Measurements from ENCODE around the gene ASB15. TPM values are rescaled to one million over a fixed set of nuclear protein-coding genes. Genes with fewer than 3 reads are reported as not detected.
"Not testable (repeated sequence)": the region's sequence is repeated elsewhere in the genome, so short reads cannot be mapped to it uniquely, and the experiment has no call there.

ASB15 gene
- total RNA-seq, 4 donors from 2014 or later, result not detected

DNA sequence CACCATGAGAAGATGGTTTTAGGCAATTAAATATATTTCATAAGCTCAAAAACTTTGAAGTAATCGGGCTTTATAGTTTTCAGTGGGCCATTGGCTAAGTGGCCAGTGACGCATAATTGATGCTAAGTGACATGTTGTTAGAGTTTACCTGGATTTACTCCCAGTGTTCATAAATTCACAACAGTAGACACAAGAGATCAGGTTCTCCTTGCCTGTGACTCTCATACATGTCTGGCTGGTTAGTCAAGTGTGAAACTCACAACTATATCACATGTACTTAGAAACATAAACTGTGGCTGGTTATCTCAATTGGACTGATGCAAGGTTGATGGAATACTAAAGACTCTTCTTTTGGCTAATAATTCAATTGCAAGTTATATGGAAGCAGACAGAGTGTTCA is 26.2 kb downstream of the ASB15 start:
- H3K9me3 ChIP-seq, result no peaks in the 10 kb centered on the region
- no peak overlapping the region for H3K4me3 ChIP-seq
- no peaks in the 10 kb centered on the region for H3K27me3 ChIP-seq
- H3K36me3 ChIP-seq, result no peaks in the 10 kb centered on the region
- no peaks in the 10 kb centered on the region for H3K4me1 ChIP-seq
- H3K27ac ChIP-seq, result no peak overlapping the region
- TF ChIP-seq EP300 (IDR thresholded peaks at IDR 0.05) (no peak), POLR2A (IDR thresholded peaks at IDR 0.05) (no peak)
- TF ChIP-seq, protein P1, sequence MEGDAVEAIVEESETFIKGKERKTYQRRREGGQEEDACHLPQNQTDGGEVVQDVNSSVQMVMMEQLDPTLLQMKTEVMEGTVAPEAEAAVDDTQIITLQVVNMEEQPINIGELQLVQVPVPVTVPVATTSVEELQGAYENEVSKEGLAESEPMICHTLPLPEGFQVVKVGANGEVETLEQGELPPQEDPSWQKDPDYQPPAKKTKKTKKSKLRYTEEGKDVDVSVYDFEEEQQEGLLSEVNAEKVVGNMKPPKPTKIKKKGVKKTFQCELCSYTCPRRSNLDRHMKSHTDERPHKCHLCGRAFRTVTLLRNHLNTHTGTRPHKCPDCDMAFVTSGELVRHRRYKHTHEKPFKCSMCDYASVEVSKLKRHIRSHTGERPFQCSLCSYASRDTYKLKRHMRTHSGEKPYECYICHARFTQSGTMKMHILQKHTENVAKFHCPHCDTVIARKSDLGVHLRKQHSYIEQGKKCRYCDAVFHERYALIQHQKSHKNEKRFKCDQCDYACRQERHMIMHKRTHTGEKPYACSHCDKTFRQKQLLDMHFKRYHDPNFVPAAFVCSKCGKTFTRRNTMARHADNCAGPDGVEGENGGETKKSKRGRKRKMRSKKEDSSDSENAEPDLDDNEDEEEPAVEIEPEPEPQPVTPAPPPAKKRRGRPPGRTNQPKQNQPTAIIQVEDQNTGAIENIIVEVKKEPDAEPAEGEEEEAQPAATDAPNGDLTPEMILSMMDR (IDR thresholded peaks at IDR 0.05), result no peak
- WGBS, 2 donors, result 93 to 100% methylated on average over 2 of the region's 2 CpGs
- DNase-seq (ENCODE audit: low spot score in 2 of 2), result no peak

DNA sequence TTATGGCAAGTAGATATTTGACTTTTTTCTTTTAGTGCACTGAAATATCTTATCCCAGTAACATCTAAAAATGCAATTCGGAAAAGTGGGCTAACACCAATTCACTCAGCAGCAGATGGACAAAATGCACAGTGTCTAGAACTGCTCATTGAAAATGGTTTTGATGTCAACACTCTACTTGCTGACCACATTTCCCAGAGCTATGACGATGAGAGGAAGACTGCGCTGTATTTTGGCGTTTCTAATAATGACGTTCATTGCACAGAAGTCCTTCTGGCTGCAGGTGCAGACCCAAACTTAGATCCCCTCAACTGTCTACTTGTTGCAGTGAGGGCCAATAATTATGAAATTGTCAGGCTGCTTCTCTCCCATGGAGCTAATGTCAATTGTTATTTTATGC is 27.2 kb downstream of the ASB15 start:
- H3K4me1 ChIP-seq, result no peaks in the 10 kb centered on the region
- TF ChIP-seq POLR2A (IDR thresholded peaks at IDR 0.05) (no peak), EP300 (IDR thresholded peaks at IDR 0.05) (no peak)
- TF ChIP-seq, protein P1 (IDR thresholded peaks at IDR 0.05), result no peak
- no peak overlapping the region for H3K4me3 ChIP-seq
- H3K9me3 ChIP-seq, result no peaks in the 10 kb centered on the region
- H3K27me3 ChIP-seq, result no peaks in the 10 kb centered on the region
- no peak overlapping the region for H3K27ac ChIP-seq
- WGBS, 2 donors, result 92 to 94% methylated on average over 5 of the region's 5 CpGs
- no peaks in the 10 kb centered on the region for H3K36me3 ChIP-seq
- DNase-seq (ENCODE audit: low spot score in 2 of 2), result no peak

DNA sequence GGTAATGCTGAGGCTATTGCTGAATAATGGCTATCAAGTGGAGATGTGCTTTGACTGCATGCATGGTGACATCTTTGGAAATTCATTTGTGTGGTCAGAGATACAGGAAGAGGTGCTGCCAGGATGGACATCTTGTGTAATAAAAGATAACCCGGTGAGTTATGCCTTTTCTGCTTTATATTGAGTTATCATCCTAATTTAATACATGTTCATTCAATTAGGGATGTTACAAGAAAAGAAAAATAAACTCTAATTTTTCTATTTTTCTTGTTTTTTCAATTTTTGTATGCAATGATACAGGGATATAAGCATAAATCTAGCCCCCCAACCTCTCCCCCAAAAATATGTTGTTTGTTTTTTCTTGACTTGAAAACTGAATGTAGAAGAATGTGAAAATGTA is 27.7 kb downstream of the ASB15 start:
- TF ChIP-seq EP300 (IDR thresholded peaks at IDR 0.05) (no peak), POLR2A (IDR thresholded peaks at IDR 0.05) (no peak)
- TF ChIP-seq, protein P1 (IDR thresholded peaks at IDR 0.05), result no peak
- Histone ChIP-seq H3K9me3 (no peaks in the 10 kb centered on the region), H3K4me1 (no peaks in the 10 kb centered on the region), H3K36me3 (no peaks in the 10 kb centered on the region), H3K27me3 (no peaks in the 10 kb centered on the region), H3K4me3 (no peak overlapping the region), H3K27ac (no peak overlapping the region)
- WGBS, 2 donors, result 85 to 88% methylated on average over 1 of the region's 1 CpG
- DNase-seq (ENCODE audit: low spot score in 2 of 2), result no peak

DNA sequence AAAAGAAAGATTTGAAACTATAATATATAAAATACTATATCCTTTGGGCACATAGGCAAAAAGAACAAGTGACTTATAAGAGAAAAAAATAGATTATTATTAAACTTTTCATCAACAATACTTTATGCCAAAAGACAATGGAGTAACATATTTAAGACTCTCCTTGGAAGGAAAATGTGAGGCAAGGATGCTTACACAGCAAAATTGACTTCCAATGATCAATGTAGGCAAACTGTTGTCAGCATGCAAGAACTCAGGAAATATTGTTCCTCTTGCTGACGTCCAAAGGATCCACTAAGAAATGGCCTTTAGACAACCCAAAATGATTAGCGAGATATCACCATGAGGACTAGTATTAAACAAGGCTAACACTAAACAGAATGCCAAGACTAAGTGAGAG is 31.2 kb downstream of the ASB15 start:
- no peaks in the 10 kb centered on the region for H3K9me3 ChIP-seq
- 65 to 82% methylated on average over 2 of the region's 2 CpGs for WGBS, 2 donors
- TF ChIP-seq POLR2A (IDR thresholded peaks at IDR 0.05) (no peak), EP300 (IDR thresholded peaks at IDR 0.05) (no peak)
- TF ChIP-seq, protein P1 (IDR thresholded peaks at IDR 0.05), result no peak

DNA sequence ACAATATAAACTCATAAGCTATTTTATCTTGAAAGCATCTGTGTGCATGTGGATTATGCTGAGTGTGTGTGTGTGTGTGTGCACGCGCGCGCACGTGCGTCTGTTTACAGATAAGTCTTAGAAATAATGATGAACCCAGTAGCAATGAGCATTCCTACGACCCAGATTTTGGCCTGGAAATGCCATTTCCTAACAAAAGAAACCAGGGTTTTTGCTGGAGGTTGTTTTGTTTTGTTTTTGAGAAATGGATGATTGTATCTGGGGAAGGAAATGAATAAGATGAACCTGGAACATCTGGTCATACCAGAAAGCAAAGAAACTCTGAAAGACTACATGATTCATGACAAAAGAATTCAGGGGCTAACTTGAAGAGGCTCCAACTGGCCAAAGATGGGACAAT is 31.9 kb downstream of the ASB15 start:
- Histone ChIP-seq H3K27me3 (no peaks in the 10 kb centered on the region), H3K9me3 (no peaks in the 10 kb centered on the region), H3K4me1 (no peaks in the 10 kb centered on the region), H3K4me3 (no peak overlapping the region), H3K27ac (no peak overlapping the region), H3K36me3 (no peaks in the 10 kb centered on the region)
- WGBS, 2 donors, result 54 to 57% methylated on average over 7 of the region's 7 CpGs
- TF ChIP-seq, protein P1 (IDR thresholded peaks at IDR 0.05), result no peak
- TF ChIP-seq EP300 (IDR thresholded peaks at IDR 0.05), result no peak
- TF ChIP-seq POLR2A (IDR thresholded peaks at IDR 0.05), result no peak
- DNase-seq (ENCODE audit: low spot score in 2 of 2), result no peak

More for the DNA sequence above, 31.2 kb downstream of the ASB15 start:
- H3K4me3 ChIP-seq, result no peak overlapping the region
- H3K4me1 ChIP-seq, result no peaks in the 10 kb centered on the region
- no peak overlapping the region for H3K27ac ChIP-seq
- no peaks in the 10 kb centered on the region for H3K36me3 ChIP-seq
- no peak for DNase-seq (ENCODE audit: low spot score in 2 of 2)
- no peaks in the 10 kb centered on the region for H3K27me3 ChIP-seq

DNA sequence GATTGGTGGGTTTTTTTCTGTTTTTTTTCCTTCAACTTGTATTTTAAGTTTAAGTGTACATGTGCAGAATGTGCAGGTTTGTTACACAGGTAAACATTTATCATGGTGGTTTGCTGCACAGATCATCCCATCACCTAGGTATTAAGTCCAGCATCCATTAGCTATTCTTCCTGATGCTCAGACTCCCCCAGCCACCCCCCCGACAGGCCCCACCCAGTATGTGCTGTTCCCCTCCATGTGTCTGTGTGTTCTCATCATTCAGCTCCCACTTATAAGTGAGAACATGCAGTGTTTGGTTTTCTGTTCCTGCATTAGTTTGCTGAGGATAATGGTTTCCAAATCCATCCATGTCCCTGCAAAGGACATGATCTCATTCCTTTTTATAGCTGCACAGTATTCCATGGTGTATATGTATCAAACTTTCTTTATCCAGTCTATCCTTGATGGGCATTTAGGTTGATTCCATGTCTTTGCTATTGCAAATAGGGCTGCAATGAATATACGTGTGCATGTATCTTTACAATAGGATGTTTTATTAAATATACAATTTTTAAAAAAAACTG is 32.5 kb downstream of the ASB15 start:
- H3K4me1 ChIP-seq; DNase-seq (ENCODE audit: low spot score in 2 of 2); H3K36me3 ChIP-seq; H3K27ac ChIP-seq; H3K4me3 ChIP-seq; H3K27me3 ChIP-seq; H3K9me3 ChIP-seq: not testable (repeated sequence)
- 82 to 86% methylated on average over 2 of the region's 2 CpGs for WGBS, 2 donors
